Stimulated activated CD8-positive, alpha-beta memory T cell treated with anti-CD3 and anti-CD28 coated beads, Interleukin-7, amount 100 ng/mL, for 1 hour (primary cell): ENCODE results near the gene CELF2.
A peak's percentile ranks its signal among the peaks of the same experiment; 100 is the strongest.

Source experiments
- DNase-seq, 2 donors: peaks; one replicate each; pipeline ENCODE4 v3.0.0-alpha.2; 2020; ENCODE audit warnings: low read depth in 2 of 2

The CELF2 gene

GRCh38 chr10:11131112-11131639, 113.5 kb downstream of the CELF2 start:
- DNase-seq, result no peak

- no peak for DNase-seq
Observed at GRCh38 chr10:11134411-11134810, 116.7 kb downstream of the CELF2 start.

- no peak for DNase-seq
Observed at GRCh38 chr10:11135709-11136108, 118.0 kb downstream of the CELF2 start.

GRCh38 chr10:11138314-11139033, 120.8 kb downstream of the CELF2 start:
- no peak for DNase-seq

GRCh38 chr10:11140963-11141362, 123.3 kb downstream of the CELF2 start:
- no peak for DNase-seq

- DNase-seq, result no peak
Observed at GRCh38 chr10:11141571-11142091, 124.0 kb downstream of the CELF2 start.

GRCh38 chr10:11142777-11143176, 125.1 kb downstream of the CELF2 start:
- no peak for DNase-seq

GRCh38 chr10:11143242-11143641, 125.6 kb downstream of the CELF2 start:
- DNase-seq, result no peak

- DNase-seq, result no peak
Observed at GRCh38 chr10:11144626-11145494, 127.2 kb downstream of the CELF2 start.

GRCh38 chr10:11145495-11145855, 127.8 kb downstream of the CELF2 start:
- peak in 1 of 2 donors; percentile 42 for DNase-seq

GRCh38 chr10:11146402-11147171, 128.9 kb downstream of the CELF2 start:
- DNase-seq, result no peak

GRCh38 chr10:11147722-11148121, 130.1 kb downstream of the CELF2 start:
- DNase-seq, result no peak

GRCh38 chr10:11148142-11149028, 130.7 kb downstream of the CELF2 start:
- no peak for DNase-seq

GRCh38 chr10:11149807-11150141, 132.1 kb downstream of the CELF2 start:
- DNase-seq, result no peak

- DNase-seq, result no peak
Observed at GRCh38 chr10:11150231-11150731, 132.6 kb downstream of the CELF2 start.

- no peak for DNase-seq
Observed at GRCh38 chr10:11150879-11151415, 133.3 kb downstream of the CELF2 start.

GRCh38 chr10:11152801-11153200, 135.1 kb downstream of the CELF2 start:
- DNase-seq, result no peak

- no peak for DNase-seq
Observed at GRCh38 chr10:11153245-11153644, 135.6 kb downstream of the CELF2 start.

- DNase-seq, result no peak
Observed at GRCh38 chr10:11153766-11154165, 136.1 kb downstream of the CELF2 start.

GRCh38 chr10:11154333-11154732, 136.7 kb downstream of the CELF2 start:
- no peak for DNase-seq
